GM18868 (cell line): ENCODE measurements around the gene CAPN10.

Source experiments
- ATAC-seq: cut with Tn5 transposase; IDR thresholded peaks from one replicate; pipeline ENCODE4 v1.9.1; 2021; ENCODE audit warnings: mild to moderate bottlenecking, moderate library complexity; ENCODE audit not compliant: unreplicated experiment

The CAPN10 gene

DNA sequence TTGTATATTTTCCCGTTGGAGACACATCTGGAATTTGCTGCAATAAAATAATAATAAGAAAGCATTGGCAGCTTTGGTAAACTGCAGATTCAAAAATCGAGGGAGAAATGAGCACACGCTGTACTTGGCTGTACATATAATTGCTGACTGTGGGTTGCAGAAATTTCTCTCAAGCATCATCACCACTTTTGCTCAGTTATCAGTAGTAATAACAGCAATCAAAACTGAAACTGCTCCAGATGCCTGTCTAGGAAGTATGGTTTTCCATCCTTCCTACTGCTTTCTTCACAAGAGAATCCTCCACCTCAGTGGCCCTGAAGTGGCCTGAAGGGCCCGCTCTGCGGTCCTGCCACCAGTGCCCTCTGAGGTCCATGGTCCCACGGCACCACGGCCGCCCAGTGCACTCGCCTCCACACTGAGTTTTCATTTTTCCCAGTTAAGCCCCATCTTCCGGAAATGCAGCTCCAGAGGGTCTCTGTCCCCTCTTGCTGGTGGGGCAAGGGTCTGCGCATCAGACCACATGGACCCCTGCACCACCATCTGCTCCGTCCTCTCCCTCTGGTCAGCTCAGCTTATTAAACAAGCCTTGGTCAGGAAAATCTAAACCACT is 22.5 kb upstream of the CAPN10 start:
- ATAC-seq = no peak

- no peak for ATAC-seq
Observed at GRCh38 chr2:240564561-240565332, 21.8 kb upstream of the CAPN10 start.

DNA sequence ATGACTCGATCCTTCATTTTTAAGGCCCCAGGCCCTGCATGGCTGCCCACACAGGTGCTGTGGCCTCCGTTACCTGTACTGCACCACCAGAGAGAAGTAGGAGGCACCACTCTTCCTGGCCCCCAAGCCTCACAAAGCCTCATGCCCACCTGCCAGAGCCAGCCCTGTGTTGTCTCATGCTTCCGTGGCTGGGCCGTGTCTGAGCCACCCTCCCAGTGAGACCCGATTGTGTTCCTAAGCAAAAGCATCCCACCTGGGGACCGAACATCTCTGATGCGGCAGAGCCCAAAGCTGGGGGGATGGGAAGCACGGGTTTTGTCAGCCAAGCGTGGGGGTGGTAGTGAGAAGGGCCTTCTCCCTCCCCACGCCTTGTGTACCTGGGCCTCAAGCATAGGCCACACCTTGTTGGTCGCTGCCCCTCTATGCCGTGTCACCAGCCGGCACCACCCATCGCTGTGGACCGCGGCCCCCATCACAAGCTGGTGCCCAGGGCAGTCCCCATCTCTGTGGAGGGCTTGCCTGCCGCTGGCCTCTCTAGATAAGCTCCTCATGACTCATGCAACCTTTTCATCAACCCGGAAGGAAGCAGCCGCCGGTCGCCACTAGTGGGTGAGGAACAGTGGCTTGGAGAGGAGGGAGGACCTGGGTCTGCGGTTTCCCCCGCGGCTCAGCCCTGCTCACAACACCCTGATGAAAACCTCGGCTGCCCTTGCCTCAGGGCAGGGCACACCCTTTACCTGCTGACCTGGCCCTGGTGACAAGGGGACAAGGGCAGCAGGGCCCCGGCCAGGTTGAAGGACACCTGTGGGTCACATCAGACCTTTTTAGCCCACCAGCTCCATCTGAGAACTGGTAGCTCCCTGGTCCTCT is 21.0 kb upstream of the CAPN10 start:
- ATAC-seq = peak; percentile 27

- ATAC-seq = peak; percentile 51
Observed at GRCh38 chr2:240566203-240567136, 20.1 kb upstream of the CAPN10 start.

- ATAC-seq = no peak
Observed at GRCh38 chr2:240567137-240567871, 19.2 kb upstream of the CAPN10 start.

GRCh38 chr2:240567872-240568677 is 18.5 kb upstream of the CAPN10 start, which contains the start of gene RNPEPL1:
RNPEPL1 (plus strand) TSS chr2:240568484; CDS start chr2:240568587, 103 bp downstream.
- ATAC-seq = peak; percentile 36

DNA sequence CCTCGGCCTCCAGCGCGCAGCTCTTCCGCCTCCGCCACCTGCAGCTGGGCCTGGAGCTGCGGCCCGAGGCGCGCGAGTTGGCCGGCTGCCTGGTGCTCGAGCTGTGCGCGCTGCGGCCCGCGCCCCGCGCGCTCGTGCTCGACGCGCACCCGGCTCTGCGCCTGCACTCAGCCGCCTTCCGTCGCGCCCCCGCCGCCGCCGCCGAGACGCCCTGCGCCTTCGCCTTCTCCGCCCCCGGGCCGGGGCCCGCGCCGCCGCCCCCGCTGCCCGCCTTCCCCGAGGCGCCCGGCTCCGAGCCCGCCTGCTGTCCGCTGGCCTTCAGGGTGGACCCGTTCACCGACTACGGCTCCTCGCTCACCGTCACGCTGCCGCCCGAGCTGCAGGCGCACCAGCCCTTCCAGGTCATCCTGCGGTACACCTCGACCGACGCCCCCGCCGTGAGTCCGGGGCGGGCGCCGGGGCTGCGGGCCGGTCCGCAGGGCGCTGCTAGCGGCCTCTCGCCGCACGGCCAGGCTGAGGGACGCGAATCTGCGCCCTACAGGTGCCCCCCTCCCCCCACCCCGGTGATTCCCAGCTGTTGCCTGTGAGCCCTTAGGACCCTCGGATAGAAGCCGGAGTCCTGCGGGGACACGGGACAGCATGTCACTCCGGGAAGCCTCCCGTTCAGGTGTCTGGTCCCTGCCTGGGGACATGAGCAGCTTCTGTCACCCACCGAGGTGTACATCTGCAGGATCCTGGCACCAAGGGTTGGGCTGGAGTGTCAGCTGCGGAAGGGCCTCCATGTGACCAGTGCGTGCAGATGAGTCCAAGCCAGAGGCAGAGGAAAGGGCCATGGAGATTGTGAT is 17.6 kb upstream of the CAPN10 start:
- peak; percentile 27 for ATAC-seq

- no peak for ATAC-seq
Observed at GRCh38 chr2:240569523-240569997, 17.0 kb upstream of the CAPN10 start.

DNA sequence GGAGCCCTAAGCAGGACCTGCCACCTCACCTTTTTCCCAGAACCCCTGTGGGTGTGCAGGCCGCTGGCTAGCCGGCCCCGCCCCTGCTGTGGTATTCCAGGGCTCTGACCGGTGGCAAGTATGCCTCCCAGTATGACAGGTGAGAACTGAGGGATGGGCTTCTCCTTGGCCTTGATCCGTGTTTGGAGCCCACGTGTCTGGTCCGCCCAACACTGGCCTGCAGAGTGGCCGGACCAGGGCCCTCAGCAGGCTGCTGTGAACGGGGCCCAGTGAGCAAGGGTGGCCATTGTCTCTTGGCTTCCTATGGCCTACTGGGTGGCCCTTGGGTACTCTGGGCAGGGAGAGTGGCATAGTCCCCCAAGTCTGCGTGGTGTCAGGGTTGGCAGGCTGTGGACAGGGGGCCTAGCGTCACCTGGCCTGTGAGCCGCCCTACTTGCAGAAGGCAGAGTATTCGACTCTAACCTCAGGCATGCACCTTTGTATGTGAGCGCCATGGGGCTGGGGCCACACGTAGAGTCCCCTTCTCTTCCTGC is 16.5 kb upstream of the CAPN10 start:
- ATAC-seq = no peak

- ATAC-seq = no peak
Observed at GRCh38 chr2:240570531-240571313, 15.8 kb upstream of the CAPN10 start.

GRCh38 chr2:240571314-240571973 is 15.1 kb upstream of the CAPN10 start:
- no peak for ATAC-seq

DNA sequence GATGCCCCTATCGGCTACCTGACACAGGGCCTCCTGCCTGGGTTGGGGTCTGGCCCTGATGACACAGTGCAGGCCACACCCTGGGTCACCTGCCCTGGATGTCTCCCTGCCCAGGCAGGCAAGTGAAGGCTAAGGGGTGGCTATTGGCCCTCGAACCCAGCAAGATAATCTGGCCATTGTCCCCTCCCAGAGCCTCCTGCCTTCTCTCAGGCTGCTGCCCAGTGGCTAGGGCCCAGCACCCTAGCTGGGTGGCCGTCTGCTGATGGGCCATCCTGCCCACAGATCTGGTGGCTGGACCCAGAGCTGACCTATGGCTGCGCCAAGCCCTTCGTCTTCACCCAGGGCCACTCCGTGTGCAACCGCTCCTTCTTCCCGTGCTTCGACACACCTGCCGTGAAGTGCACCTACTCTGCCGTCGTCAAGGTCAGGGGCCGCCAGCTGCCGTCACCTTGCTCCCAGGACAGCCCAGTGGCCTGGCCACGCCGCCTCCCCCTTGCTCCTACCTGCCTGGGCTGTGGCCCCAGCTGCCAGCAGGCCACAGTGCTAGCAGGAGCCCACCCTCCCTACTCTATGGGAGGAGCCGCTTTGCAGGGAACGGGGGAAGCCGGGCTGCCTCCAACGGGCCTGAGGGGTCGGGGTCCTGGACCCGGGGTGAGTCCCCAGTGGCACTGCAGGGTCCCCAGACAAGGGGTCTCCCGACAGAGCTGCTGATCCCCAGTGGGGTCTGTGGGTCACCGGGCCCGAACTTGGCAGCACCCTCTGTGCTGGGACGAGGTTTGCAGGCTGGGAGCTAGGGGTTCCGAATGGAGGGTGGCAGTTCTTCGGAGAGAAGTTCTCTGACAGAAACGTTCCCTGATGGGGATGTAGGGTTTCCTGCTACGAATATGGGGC is 14.1 kb upstream of the CAPN10 start:
- no peak for ATAC-seq

DNA sequence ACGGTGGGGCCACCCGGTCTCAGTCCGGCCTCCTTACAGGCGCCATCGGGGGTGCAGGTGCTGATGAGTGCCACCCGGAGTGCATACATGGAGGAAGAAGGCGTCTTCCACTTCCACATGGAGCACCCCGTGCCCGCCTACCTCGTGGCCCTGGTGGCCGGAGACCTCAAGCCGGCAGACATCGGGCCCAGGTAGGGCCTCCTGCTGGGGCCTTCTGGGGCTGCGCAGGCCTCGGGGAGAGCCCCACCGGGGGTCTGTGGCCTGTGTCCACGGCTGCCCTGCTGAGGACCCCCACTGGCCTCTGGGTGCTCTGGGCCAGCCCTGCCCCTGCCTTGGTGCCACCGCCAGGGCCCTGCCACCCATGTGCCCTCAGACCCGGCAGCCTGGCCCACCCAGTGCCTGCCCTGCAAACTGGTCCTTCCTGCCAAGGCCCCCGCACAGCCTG is 13.4 kb upstream of the CAPN10 start:
- no peak for ATAC-seq

GRCh38 chr2:240573516-240574385 is 12.8 kb upstream of the CAPN10 start:
- ATAC-seq = no peak
